Trophoblast cell (in vitro differentiated cells and primary cell): ENCODE results near the gene POTEF.
"Not testable (repeated sequence)": the region's sequence is repeated elsewhere in the genome, so short reads cannot be mapped to it uniquely, and the experiment has no call there.

Source experiments
- DNase-seq, 2 donors: peaks; one replicate each; pipeline ENCODE4 v3.0.0-alpha.2; 2016
- H2AFZ ChIP-seq: 2 replicates; pipeline ENCODE4 v1.6.1; 2013; ENCODE audit warnings: low read length, moderate library complexity, mild to moderate bottlenecking; ENCODE audit not compliant: insufficient read depth, poor library complexity
- H2AK5ac ChIP-seq: 2 replicates; pipeline ENCODE4 v1.6.1; 2013; ENCODE audit warnings: mild to moderate bottlenecking, low read length
- H2BK120ac ChIP-seq: 2 replicates; pipeline ENCODE4 v1.6.1; 2013; ENCODE audit warnings: low read length, mild to moderate bottlenecking, moderate library complexity; ENCODE audit not compliant: insufficient read depth, poor library complexity
- H2BK12ac ChIP-seq: 2 replicates; pipeline ENCODE4 v1.6.1; 2013; ENCODE audit warnings: mild to moderate bottlenecking, low read length, moderate library complexity
- H2BK5ac ChIP-seq: 2 replicates; pipeline ENCODE4 v1.6.1; 2013; ENCODE audit warnings: low read length, low read depth, moderate library complexity, mild to moderate bottlenecking; ENCODE audit not compliant: poor library complexity
- H3K14ac ChIP-seq: 2 replicates; pipeline ENCODE4 v1.6.1; 2013; ENCODE audit warnings: mild to moderate bottlenecking, low read length
- H3K18ac ChIP-seq: 2 replicates; pipeline ENCODE4 v1.6.1; 2013; ENCODE audit warnings: mild to moderate bottlenecking, low read length
- H3K23ac ChIP-seq: 2 replicates; pipeline ENCODE4 v1.6.1; 2013; ENCODE audit warnings: low read length
- H3K27ac ChIP-seq: 2 replicates; pipeline ENCODE4 v1.5.1; 2013; ENCODE audit warnings: low read depth, mild to moderate bottlenecking, inconsistent platforms, low read length, moderate library complexity
- H3K27me3 ChIP-seq: 2 replicates; pipeline ENCODE4 v1.6.1; 2013; ENCODE audit warnings: inconsistent platforms, mild to moderate bottlenecking, low read length, moderate library complexity; ENCODE audit not compliant: insufficient read depth
- H3K36me3 ChIP-seq, 2 experiments: 1 replicate in 1 of 2; 2 replicates in 1 of 2; pipeline ENCODE4 v1.6.1; 2013; ENCODE audit warnings: low read length in 2 of 2, mild to moderate bottlenecking in 2 of 2, moderate library complexity in 1 of 2; ENCODE audit not compliant: insufficient read depth in 2 of 2, control insufficient read depth in 1 of 2
- H3K4ac ChIP-seq: 2 replicates; pipeline ENCODE4 v1.6.1; 2013; ENCODE audit warnings: low read depth, mild to moderate bottlenecking, low read length, moderate library complexity
- H3K4me1 ChIP-seq, 2 experiments: 1 replicate in 1 of 2; 2 replicates in 1 of 2; pipeline ENCODE4 v1.6.1; 2013; ENCODE audit warnings: low read length in 2 of 2, mild to moderate bottlenecking in 2 of 2, moderate library complexity in 1 of 2; ENCODE audit not compliant: insufficient read depth in 2 of 2, control insufficient read depth in 1 of 2
- H3K4me2 ChIP-seq: 2 replicates; pipeline ENCODE4 v1.6.1; 2013; ENCODE audit warnings: inconsistent platforms, mild to moderate bottlenecking, low read length, moderate library complexity
- H3K4me3 ChIP-seq: 2 replicates; pipeline ENCODE4 v1.5.1; 2013; ENCODE audit warnings: mild to moderate bottlenecking, low read depth, low read length, inconsistent platforms
- H3K79me1 ChIP-seq: one replicate; pipeline ENCODE4 v1.6.1; 2013; ENCODE audit warnings: low read length
- H3K79me2 ChIP-seq: 2 replicates; pipeline ENCODE4 v1.6.1; 2013; ENCODE audit warnings: low read length, mild to moderate bottlenecking; ENCODE audit not compliant: control insufficient read depth, insufficient read depth, poor library complexity
- H3K9ac ChIP-seq: 2 replicates; pipeline ENCODE4 v1.6.1; 2013; ENCODE audit warnings: mild to moderate bottlenecking, low read length
- H3K9me3 ChIP-seq: 2 replicates; pipeline ENCODE4 v1.6.1; 2013; ENCODE audit warnings: low read depth, mild to moderate bottlenecking, control low read depth, inconsistent platforms, low read length; ENCODE audit not compliant: insufficient read depth
- H4K12ac ChIP-seq: 2 replicates; pipeline ENCODE4 v1.6.1; 2013; ENCODE audit warnings: low read depth, mild to moderate bottlenecking, low read length, moderate library complexity
- H4K8ac ChIP-seq: 2 replicates; pipeline ENCODE4 v1.6.1; 2013; ENCODE audit warnings: low read depth, mild to moderate bottlenecking, low read length, moderate library complexity
- H4K91ac ChIP-seq: one replicate; pipeline ENCODE4 v1.6.1; 2013; ENCODE audit warnings: low read depth, mild to moderate bottlenecking, low read length, moderate library complexity
- WGBS: extraction: QIAGEN DNeasy Blood & Tissue Kit; methylation state at CpG from one replicate; pipeline ENCODE4 v1.1.7; 2013; ENCODE audit warnings: missing lambda C conversion rate; ENCODE audit not compliant: insufficient read length, insufficient coverage; ENCODE audit errors: extremely low coverage; 5-methylcytosine and 5-hydroxymethylcytosine counted together

POTEF gene

DNA sequence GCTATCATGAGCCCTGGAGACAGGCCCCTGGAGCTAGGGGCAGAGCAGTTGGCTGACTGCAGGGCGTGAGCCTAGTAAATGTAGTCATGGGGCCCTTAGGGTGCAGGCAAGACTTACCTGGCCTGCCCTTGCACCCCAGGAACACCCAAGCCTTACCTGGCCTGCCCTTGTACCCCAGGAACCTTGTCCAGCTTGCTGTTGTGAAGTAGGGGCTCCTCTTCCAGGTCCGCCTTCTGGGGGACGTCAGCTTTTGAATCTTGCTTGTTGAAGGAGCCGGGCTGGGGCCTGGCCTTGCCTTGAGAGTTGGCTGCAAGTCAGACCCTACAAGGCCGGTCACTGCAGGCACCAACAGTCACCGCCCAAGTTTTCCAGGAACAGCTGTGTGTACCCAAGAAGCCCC, 12.0 kb upstream of the POTEF start:
- H2AK5ac ChIP-seq, H3K27ac ChIP-seq, H2BK12ac ChIP-seq, H2BK120ac ChIP-seq, H3K18ac ChIP-seq, H4K8ac ChIP-seq, H3K4me2 ChIP-seq, H4K91ac ChIP-seq, H3K36me3 ChIP-seq, H4K12ac ChIP-seq, H3K14ac ChIP-seq, H3K79me1 ChIP-seq, H3K4me1 ChIP-seq, H3K27me3 ChIP-seq, H3K23ac ChIP-seq, H3K9ac ChIP-seq, H2BK5ac ChIP-seq, H3K4ac ChIP-seq, H3K4me3 ChIP-seq, H3K79me2 ChIP-seq, H2AFZ ChIP-seq, H3K9me3 ChIP-seq, DNase-seq: not testable (repeated sequence)
- WGBS: no CpG with 5 or more reads among the region's 6 CpGs

DNA sequence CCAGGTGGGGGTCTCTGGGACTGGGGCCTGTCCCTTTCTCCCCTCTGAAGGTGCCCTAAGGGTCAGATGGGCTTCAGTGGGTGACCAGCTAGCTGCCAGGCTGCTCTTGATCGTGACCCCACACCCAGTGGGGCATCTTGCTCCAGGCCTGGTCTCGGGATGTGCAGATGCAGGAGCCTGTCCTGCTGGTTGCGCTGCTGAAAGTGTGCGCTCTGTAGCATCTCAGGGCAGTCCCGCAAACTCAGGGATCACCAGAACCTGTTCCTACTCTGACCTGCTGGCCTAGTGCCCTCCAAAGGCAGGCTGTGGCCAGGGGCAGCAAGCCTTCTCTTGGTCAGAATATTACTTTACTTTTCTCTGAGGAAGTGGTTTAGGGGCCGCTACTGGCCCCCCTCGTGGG, 11.5 kb upstream of the POTEF start:
- H3K4ac ChIP-seq, H2AFZ ChIP-seq, H3K27me3 ChIP-seq, H3K4me3 ChIP-seq, H2AK5ac ChIP-seq, H3K36me3 ChIP-seq, H2BK12ac ChIP-seq, H3K14ac ChIP-seq, H4K91ac ChIP-seq, H3K4me2 ChIP-seq, H2BK120ac ChIP-seq, H3K18ac ChIP-seq, H4K8ac ChIP-seq, H3K9ac ChIP-seq, H4K12ac ChIP-seq, H3K27ac ChIP-seq, H3K79me2 ChIP-seq, H2BK5ac ChIP-seq, H3K4me1 ChIP-seq, H3K23ac ChIP-seq, DNase-seq, H3K79me1 ChIP-seq, H3K9me3 ChIP-seq: not testable (repeated sequence)
- no CpG with 5 or more reads among the region's 7 CpGs for WGBS

DNA sequence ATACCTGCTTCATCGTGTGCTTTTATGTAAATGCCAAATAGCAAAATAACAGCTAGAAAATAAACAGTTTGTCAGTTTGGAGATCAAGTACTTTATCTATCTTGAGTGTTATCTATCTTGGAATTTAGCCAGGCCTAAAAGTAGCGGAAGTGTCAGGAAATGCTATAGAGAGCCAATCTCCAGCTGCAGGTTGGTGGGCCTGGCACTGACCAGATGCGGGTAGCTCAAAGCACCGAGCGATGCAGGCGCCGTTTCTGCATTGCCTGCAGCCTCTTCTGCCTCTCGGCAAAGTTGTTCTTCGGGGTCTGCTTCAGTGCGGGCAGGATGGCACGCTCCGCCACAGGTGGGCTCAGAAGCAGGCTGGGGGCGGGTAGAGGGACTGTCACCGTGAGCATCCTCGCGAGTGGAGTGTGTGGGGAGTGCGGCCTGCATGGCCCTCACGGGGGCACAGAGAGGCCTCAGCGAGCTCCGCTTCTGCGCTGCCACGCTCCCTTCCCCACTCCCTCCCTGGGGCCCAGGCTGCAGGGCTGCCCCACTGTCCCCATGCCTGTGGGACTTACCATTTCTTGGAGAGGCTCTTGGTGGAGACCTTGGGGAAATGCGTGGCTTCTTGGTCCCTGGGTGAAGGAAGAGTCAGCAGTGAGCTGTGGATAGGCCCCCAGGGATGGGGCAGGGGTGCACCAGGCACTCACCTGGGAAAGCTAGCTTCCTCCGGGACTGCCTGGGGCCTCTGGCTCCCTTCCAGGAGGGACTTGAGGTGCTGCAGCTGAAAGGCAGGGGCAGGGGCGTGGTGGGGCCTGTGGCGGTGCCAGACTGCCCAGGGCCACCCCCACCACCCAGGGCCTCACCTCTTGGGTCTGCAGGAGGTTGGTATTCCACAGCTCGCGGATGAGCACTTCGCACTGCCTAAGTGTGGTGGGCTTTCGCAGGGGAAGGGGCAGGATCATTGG, 10.6 kb upstream of the POTEF start:
- H2BK5ac ChIP-seq, H4K91ac ChIP-seq, H2BK12ac ChIP-seq, H2AFZ ChIP-seq, H3K36me3 ChIP-seq, H4K8ac ChIP-seq, H3K18ac ChIP-seq, H3K9me3 ChIP-seq, H3K27me3 ChIP-seq, H3K27ac ChIP-seq, H2AK5ac ChIP-seq, H3K14ac ChIP-seq, H2BK120ac ChIP-seq, H4K12ac ChIP-seq, H3K4me3 ChIP-seq, H3K4ac ChIP-seq, H3K4me1 ChIP-seq, H3K79me1 ChIP-seq, H3K9ac ChIP-seq, H3K4me2 ChIP-seq, H3K79me2 ChIP-seq, H3K23ac ChIP-seq: not testable (repeated sequence)
- WGBS: no CpG with 5 or more reads among the region's 30 CpGs
- DNase-seq: peak in 1 of 2 donors; percentile 18

DNA sequence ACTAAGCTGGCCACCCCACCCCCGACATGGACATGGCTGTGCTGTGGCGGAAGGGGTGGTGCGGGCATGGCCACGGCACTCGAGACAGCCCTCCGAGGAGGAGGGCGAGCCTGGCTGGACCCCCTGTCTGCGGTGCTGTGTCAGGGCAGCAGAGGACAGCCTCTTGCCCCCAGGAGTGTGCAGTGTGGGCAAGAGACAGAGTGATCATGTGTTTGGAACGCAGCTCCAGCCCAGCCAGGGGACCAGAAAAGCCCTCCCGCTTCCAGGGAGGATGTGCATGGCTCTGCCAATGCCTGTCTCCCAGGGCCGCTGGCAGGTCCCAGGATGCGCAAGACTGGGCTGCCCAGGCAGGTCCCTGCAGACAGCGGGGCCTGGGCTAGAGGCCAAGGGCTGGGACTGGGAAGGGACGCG, 9.8 kb upstream of the POTEF start:
- H2BK12ac ChIP-seq, H2BK5ac ChIP-seq, H3K27ac ChIP-seq, H3K18ac ChIP-seq, H3K14ac ChIP-seq, H4K12ac ChIP-seq, H3K23ac ChIP-seq, H3K36me3 ChIP-seq, H4K91ac ChIP-seq, H2AK5ac ChIP-seq, H3K79me1 ChIP-seq, H3K9me3 ChIP-seq, H4K8ac ChIP-seq, H3K4me2 ChIP-seq, H2AFZ ChIP-seq, H3K9ac ChIP-seq, H3K79me2 ChIP-seq, H3K4me3 ChIP-seq, H3K4ac ChIP-seq, DNase-seq, H3K27me3 ChIP-seq, H3K4me1 ChIP-seq, H2BK120ac ChIP-seq: not testable (repeated sequence)
- no CpG with 5 or more reads among the region's 15 CpGs for WGBS
